ENCODE results near the gene EPB41L4B. TPM values are rescaled to one million over a fixed set of nuclear protein-coding genes. Genes with fewer than 3 reads are reported as not detected.

Gene EPB41L4B
- total and polyA plus RNA-seq, 3 donors from 2014 or later, result 10.9 to 14.5 (median 14.3) TPM

- no peak overlapping the region for H3K4me3 ChIP-seq
- no peak for DNase-seq
- no peaks in the 10 kb centered on the region for H3K27me3 ChIP-seq
- intact Hi-C loops (cut with DNase I; ENCODE audit: low total_unique reads), result no loop called here
- peaks cover 30% of the 10 kb centered on the region for H3K4me1 ChIP-seq
- no peaks in the 10 kb centered on the region for H3K9me3 ChIP-seq
- no peak overlapping the region for H3K27ac ChIP-seq
- 62 to 70% methylated on average over 7 of the region's 7 CpGs for WGBS, 2 donors
- TF ChIP-seq POLR2A (IDR thresholded peaks at IDR 0.05), result no peak
- TF ChIP-seq CTCF (IDR thresholded peaks at IDR 0.05), result no peak
- H3K36me3 ChIP-seq (ENCODE audit: low read depth, missing control alignments), result no peaks in the 10 kb centered on the region
Observed at GRCh38 chr9:109248133-109248581, 72.7 kb downstream of the EPB41L4B start.

DNA sequence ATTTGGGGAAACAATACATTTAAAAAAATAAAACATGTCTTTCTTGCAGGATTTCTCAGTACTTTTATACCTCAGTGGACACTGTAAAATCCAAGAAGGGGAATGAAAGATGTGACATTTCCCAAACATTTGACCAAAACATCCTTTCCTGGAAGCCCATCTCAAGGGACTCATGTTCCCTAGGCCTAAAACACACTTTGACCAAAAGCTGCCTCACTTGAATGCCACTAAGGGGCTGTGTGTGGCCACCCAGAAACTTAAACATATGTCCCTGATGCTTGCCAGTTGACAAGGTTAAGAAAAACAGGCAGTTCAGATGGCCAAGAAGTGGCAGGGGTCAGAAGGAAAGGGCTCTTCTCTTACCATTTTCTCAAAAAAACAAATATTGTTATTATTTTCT lies 73.6 kb downstream of the EPB41L4B start:
- peaks cover 29% of the 10 kb centered on the region for H3K4me1 ChIP-seq
- H3K4me3 ChIP-seq, result no peak overlapping the region
- no peaks in the 10 kb centered on the region for H3K27me3 ChIP-seq
- TF ChIP-seq POLR2A (IDR thresholded peaks at IDR 0.05) (no peak), CTCF (IDR thresholded peaks at IDR 0.05) (no peak)
- H3K27ac ChIP-seq, result peak overlapping the region in 1 of 2 donors; percentile 5
- intact Hi-C loops (cut with DNase I; ENCODE audit: low total_unique reads), result no loop called here
- no peaks in the 10 kb centered on the region for H3K9me3 ChIP-seq
- DNase-seq, result no peak
- H3K36me3 ChIP-seq (ENCODE audit: low read depth, missing control alignments), result no peaks in the 10 kb centered on the region

- intact Hi-C loops (cut with DNase I; ENCODE audit: low total_unique reads), result no loop called here
- H3K27ac ChIP-seq, result no peak overlapping the region
Observed at GRCh38 chr9:109246533-109246932, 74.3 kb downstream of the EPB41L4B start.

GRCh38 chr9:109245310-109245897 lies 75.5 kb downstream of the EPB41L4B start:
- Histone ChIP-seq H3K9me3 (no peaks in the 10 kb centered on the region), H3K36me3 (ENCODE audit: low read depth, missing control alignments) (no peaks in the 10 kb centered on the region), H3K4me1 (peaks cover 14% of the 10 kb centered on the region), H3K27ac (no peak overlapping the region), H3K27me3 (no peaks in the 10 kb centered on the region), H3K4me3 (no peak overlapping the region)
- WGBS, 2 donors, result 41 to 65% methylated on average over 6 of the region's 6 CpGs
- no peak for DNase-seq
- intact Hi-C loops (cut with DNase I; ENCODE audit: low total_unique reads), result no loop called here
- TF ChIP-seq POLR2A (IDR thresholded peaks at IDR 0.05) (no peak), CTCF (IDR thresholded peaks at IDR 0.05) (no peak)

More at GRCh38 chr9:109246533-109246932, 74.3 kb downstream of the EPB41L4B start:
- H3K4me3 ChIP-seq, result no peak overlapping the region
- peaks cover 25% of the 10 kb centered on the region for H3K4me1 ChIP-seq
- no peak for TF ChIP-seq CTCF (IDR thresholded peaks at IDR 0.05)
- TF ChIP-seq POLR2A (IDR thresholded peaks at IDR 0.05), result no peak
- DNase-seq, result no peak
- no peaks in the 10 kb centered on the region for H3K27me3 ChIP-seq
- WGBS, 2 donors, result 91 to 94% methylated on average over 6 of the region's 6 CpGs
- no peaks in the 10 kb centered on the region for H3K9me3 ChIP-seq
- H3K36me3 ChIP-seq (ENCODE audit: low read depth, missing control alignments), result no peaks in the 10 kb centered on the region
